Frontal cortex (tissue), 4 donors: Measurements from ENCODE around the gene SLC16A6. TPM values are rescaled to one million over a fixed set of nuclear protein-coding genes. Genes with fewer than 3 reads are reported as not detected.
"Not testable (repeated sequence)": the region's sequence is repeated elsewhere in the genome, so short reads cannot be mapped to it uniquely, and the experiment has no call there.

Experiments
- DNase-seq, 2 donors: peaks; one replicate each; pipeline ENCODE4 v3.0.0; 2012; ENCODE audit warnings: low spot score in 2 of 2
- FAIRE-seq: peaks from 2 replicates; lab custom pipeline; 2012; peaks lifted over from hg19 to GRCh38; lab: Jason Lieb, UNC
- total RNA-seq: library from RNA; depleted of rRNA; stranded (reverse); fragments of >200 nt; gene quantifications from one replicate; pipeline ENCODE4 v1.2.3, GENCODE V29; 2014
- donor health status: control.
- donor health status: control.
- donor health status: control.

SLC16A6 gene
- total RNA-seq, 1 donor from 2014 or later = 1.2 TPM

GRCh38 chr17:68292689-68293040 lies 1.7 kb upstream of the SLC16A6 start:
- FAIRE-seq (no peak), DNase-seq (no peak)

DNA sequence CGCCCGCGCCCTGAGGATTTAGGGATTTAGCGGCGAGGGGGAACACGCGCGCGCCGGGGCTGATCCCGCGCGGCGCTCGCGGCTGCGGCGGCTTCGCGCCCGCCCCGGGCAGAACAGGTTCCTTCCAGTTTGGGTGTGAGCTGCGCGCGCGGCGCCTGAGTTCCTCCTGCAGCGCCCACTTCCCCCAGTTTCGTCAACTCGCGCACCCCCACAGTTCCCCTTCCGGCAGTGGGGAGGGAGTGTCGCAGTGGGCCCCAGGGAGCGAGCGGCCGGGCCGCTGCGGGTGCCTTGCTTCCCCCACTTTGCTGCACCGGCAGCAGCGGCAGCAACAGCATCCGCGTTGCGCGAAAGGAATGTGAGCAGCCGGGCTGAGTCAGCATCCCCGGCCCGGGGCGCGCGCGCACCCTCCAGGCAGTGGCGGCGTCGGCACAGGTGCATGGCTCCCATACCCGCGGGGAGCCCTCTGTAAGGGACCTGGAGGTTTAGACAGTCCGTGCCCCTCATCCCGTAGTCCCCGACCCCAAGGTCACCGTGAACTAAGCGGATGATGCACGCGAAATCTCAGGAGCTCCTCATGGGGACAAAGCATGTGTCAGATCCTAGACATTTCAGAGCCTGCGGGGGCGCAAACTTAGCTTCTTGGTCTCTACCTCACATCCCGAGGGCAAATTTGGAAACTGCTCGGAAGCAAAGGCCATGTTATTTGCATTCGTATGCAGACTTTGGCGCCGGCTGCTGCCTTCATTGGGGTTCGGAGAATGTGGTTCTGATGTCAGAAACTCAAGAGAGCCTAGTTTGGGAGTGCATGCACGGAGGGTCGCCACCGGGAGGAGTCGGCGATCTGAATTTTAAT lies 1.1 kb upstream of the SLC16A6 start:
- DNase-seq (peak; percentile 65 to 66), FAIRE-seq (no peak)

GRCh38 chr17:68290268-68290954 lies 516 bp downstream of the SLC16A6 start:
- peak; percentile 32 to 43 for DNase-seq
- FAIRE-seq = no peak

DNA sequence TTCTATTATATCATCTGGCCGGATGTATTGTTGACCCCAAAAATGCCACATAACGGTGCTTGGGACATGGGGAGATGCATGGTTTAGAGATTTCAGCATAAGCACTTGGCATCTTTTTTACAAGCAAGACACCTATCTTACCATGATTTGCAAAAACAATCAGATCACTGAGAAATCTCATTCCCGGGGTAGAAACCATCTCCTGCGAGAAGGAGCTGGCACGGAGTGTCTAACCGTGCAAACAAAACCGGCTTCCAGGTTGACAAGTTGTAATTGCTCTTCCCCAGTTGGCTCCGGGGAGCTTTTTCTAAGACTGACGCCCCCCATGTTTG lies 1.0 kb downstream of the SLC16A6 start:
- no peak for FAIRE-seq
- DNase-seq = no peak

DNA sequence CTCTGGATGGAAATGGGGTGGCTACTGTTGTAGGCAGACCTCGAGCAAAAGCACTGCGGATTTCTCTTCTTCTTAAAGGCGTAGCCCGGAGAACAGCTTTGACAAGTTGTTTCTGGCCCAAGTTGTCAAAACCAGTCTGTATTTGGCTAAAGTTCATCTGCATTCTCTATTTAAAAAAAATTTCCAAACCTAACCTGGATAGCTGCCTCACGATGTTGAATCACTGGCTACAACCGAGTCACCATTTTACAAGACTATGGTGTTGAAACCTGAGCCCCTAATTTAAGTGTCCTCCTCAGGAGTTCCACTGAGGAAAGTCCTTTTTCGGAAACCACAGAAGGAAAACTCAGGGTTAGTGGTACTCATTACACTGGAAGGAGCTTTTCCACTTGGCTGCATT lies 1.5 kb downstream of the SLC16A6 start:
- DNase-seq (no peak), FAIRE-seq (no peak)

GRCh38 chr17:68288804-68289203 lies 2.1 kb downstream of the SLC16A6 start:
- DNase-seq (no peak), FAIRE-seq (no peak)

- no peak for FAIRE-seq
- no peak for DNase-seq
These were observed 2.6 kb downstream of the SLC16A6 start for GRCh38 chr17:68288375-68288774.

DNA sequence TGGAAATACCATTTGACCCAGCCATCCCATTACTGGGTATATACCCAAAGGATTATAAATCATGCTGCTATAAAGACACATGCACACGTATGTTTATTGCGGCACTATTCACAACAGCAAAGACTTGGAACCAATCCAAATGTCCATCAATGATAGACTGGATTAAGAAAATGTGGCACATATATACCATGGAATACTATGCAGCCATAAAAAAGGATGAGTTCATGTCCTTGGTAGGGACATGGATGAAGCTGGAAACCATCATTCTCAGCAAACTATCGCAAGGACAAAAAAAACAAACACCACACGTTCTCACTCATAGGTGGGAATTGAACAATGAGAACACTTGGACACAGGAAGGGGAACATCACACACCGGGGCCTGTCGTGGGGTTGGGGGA lies 9.0 kb downstream of the SLC16A6 start:
- not testable (repeated sequence) for DNase-seq, FAIRE-seq

- DNase-seq = no peak
- no peak for FAIRE-seq
These were observed 13.1 kb downstream of the SLC16A6 start for GRCh38 chr17:68277807-68278206.

DNA sequence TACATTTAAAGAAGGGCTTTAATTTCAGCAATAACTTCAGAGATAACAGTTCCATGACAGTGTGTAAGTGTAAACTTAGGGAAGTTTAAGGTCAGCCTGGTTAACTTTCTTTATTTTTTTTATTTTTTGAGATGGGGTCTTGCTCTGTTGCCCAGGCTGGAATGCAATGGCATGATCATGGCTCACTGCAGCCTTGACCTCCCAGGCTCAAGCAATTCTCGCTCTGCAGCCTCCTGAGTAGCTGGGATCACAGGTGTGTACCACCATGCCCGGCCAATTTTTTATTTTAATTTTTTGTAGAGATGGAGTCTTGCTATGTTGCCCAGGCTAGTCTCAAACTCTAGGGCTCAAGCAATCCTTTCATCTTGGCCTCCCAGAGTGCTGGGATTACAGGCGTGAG lies 14.6 kb downstream of the SLC16A6 start:
- FAIRE-seq, DNase-seq: not testable (repeated sequence)

- no peak for DNase-seq
- no peak for FAIRE-seq
These were observed 17.2 kb downstream of the SLC16A6 start for GRCh38 chr17:68273722-68274121.

- not testable (repeated sequence) for FAIRE-seq, DNase-seq
These were observed 25.1 kb downstream of the SLC16A6 start for GRCh38 chr17:68265833-68266232.

- DNase-seq (peak in 1 of 2 donors; percentile 26), FAIRE-seq (peak; percentile 69)
These were observed 27.7 kb downstream of the SLC16A6 start for GRCh38 chr17:68263101-68263681.

- not testable (repeated sequence) for FAIRE-seq, DNase-seq
These were observed 28.5 kb downstream of the SLC16A6 start for GRCh38 chr17:68262467-68262866.

DNA sequence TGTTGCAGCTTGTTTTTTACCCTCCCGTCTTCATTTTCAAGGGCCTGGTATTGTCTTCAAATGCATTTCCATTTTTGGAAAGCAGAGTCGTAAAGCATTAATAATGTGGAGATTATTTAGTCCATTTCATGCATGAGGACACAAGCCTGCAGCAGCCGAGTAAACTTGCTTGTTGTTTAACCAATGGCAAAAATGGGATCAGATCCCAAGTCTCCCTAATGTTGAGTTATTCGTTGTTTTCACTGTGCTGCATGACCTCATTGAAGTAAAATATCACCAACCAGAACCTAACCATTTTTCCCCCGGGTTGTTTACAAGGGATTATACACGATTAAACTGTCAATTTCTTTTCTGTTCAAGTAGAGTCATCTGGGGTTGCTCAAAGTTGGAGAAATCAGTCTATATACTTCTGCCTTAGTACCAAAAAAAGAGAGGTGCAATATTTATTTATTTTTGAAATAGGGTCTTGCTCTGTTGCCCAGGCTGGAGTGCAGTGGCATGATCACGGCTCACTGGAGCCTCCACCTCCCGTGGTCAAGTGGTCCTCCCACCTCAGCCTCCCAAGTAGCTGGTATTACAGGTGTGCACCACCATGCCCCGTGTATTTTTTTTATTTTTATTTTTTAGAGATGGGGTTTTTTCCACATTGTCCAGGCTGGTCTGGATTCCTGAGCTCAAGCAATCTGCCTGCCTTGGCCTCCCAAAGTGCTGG lies 30.7 kb downstream of the SLC16A6 start:
- DNase-seq (no peak), FAIRE-seq (no peak)

DNA sequence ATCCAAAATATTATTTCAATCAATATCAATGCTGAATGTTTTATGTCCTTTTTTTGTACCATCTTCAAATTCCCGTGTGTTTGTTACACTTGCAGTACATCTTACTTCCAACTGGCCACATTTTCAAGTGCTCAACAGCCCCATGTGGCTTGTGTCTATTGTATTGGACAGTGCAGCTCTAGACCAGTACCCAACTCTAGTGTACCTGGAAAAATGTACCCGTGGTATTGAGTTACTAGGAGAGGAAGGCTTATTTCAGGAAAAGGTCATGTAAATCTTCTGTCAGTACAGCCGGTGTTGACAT lies 31.3 kb downstream of the SLC16A6 start:
- FAIRE-seq, DNase-seq: not testable (repeated sequence)

DNA sequence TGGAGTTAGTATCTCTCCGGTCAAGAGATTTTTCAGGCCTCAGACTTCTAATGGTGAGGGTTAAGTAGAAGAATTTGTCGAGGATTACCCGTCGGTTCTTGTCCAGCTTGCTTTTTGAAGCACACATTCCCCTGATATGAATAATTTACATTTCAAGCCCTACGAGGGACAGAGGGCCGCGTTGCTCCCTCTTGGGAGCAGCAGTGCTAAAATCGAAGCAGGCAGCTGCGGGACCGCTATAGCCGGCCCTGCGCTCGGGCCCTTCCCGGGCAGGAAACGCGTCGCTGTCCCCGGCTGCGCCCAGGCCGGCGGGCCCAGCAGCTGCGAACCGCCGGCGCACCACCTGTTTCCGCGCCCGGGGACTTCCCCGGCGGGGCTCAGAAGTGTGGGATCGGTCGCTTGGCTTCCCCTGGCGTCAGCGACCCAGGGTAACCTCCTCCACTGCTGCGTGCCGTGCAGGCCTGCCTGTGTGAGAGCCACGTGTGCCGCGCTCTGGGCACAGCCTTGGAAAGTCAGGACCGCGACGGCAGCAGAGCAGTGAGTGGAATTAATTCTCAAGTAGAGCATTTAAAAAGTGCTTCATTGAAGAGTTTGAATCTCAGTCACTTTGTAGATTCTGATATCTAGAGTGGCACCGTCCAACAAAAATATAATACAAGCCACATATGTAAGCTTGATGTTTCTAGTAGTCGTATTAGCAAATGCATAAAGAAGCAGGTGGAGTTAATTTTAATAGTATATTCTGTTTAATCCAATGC lies 31.9 kb downstream of the SLC16A6 start:
- DNase-seq = peak in 1 of 2 donors; percentile 34
- not testable (repeated sequence) for FAIRE-seq

GRCh38 chr17:68257934-68258333 lies 33.0 kb downstream of the SLC16A6 start:
- DNase-seq (no peak), FAIRE-seq (no peak)

DNA sequence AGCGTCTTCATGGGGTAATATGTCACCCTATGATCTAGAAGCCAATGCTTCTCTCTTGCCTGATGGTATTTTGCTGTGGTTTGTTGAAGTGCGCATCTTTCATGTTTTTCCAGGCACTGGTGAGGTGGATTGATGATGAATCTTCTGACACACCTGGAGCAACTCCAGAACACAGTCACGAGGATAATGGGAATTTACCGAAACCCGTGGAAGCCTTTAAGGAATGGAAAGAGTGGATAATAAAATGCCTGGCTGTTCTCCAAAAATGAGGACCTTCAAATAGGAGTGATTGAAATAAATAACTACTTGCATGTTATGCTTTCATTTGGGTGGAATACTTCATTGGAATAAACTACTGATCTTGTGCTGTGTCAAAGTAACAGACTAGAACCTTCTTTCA lies 34.2 kb downstream of the SLC16A6 start:
- not testable (repeated sequence) for FAIRE-seq

More for the DNA sequence above, 34.2 kb downstream of the SLC16A6 start:
- DNase-seq = not testable (repeated sequence)
